Esophagus muscularis mucosa (tissue), 4 donors: ENCODE measurements around the gene MAP2K2. TPM values are rescaled to one million over a fixed set of nuclear protein-coding genes. Genes with fewer than 3 reads are reported as not detected.

Experiments used
- DNase-seq: peaks from one replicate; pipeline ENCODE4 v3.0.0-alpha.2; 2017; ENCODE audit errors: extremely low spot score
- H3K27ac ChIP-seq, 4 donors: fragments of 200-600 bp; sonication (generic); replicated peaks in 1 of 4; 1 replicate in 3 of 4; 2 replicates in 1 of 4; pipeline ENCODE4 v1.5.1; 2016 to 2019; ENCODE audit warnings: mild to moderate bottlenecking in 1 of 4
- H3K27me3 ChIP-seq, 4 donors: fragments of 200-600 bp; sonication (generic); one replicate each; pipeline versions ENCODE4 v1.5.1 to v1.6.0; 2016 to 2019
- H3K36me3 ChIP-seq, 4 donors: fragments of 200-600 bp; sonication (generic); one replicate each; pipeline ENCODE4 v1.5.1; 2016 to 2019
- H3K4me1 ChIP-seq, 4 donors: fragments of 200-600 bp; sonication (generic); one replicate each; pipeline ENCODE4 v1.5.1; 2016 to 2019
- H3K4me3 ChIP-seq, 4 donors: fragments of 200-600 bp; sonication (generic); 1 replicate in 2 of 4; 2 replicates in 2 of 4; pipeline ENCODE4 v1.5.1; 2016 to 2019; ENCODE audit warnings: mild to moderate bottlenecking in 4 of 4, moderate library complexity in 1 of 4
- H3K9me3 ChIP-seq, 4 donors: fragments of 200-600 bp; sonication (generic); 1 replicate in 3 of 4; 2 replicates in 1 of 4; pipeline ENCODE4 v1.5.1; 2016 to 2019
- EP300 ChIP-seq: sonication (generic); formaldehyde crosslinking; IDR thresholded peaks from one replicate; pipeline ENCODE4 v1.6.1; 2017; ENCODE audit warnings: antibody characterized with exemption
- POLR2A ChIP-seq: fragments of 450-650 bp; IDR thresholded peaks from one replicate; pipeline ENCODE4 v1.6.1; 2017; ENCODE audit warnings: antibody characterized with exemption, moderate library complexity, mild to moderate bottlenecking, low read depth
- POLR2AphosphoS5 ChIP-seq, 2 donors: sonication (generic); formaldehyde crosslinking; IDR thresholded peaks; one replicate each; pipeline ENCODE4 v1.6.1; 2017; ENCODE audit warnings: antibody characterized with exemption in 2 of 2
- WGBS: methylation state at CpG from one replicate; pipeline ENCODE4 v1.1.5; 2018; 5-methylcytosine and 5-hydroxymethylcytosine counted together
- intact Hi-C: fragments of 100-400 bp; cut with DNase I; formaldehyde crosslinking; loops from one replicate; pipeline ENCODE4 v1.15.1; 2023
- total RNA-seq, 4 donors: library from RNA; depleted of rRNA; stranded (reverse); fragments of >200 nt; gene quantifications; one replicate each; pipeline versions ENCODE4 v1.1.0 to v1.2.1, GENCODE V29; 2016
- TF ChIP-seq, protein P1 (sequence below), 3 experiments: fragments of 200-600 bp in 2 of 3; fragments of 450-650 bp in 1 of 3; sonication (generic) in 2 of 3; IDR thresholded peaks; one replicate each; pipeline ENCODE4 v1.5.1; 2017 to 2019; ENCODE audit warnings: antibody characterized with exemption in 3 of 3, mild to moderate bottlenecking in 2 of 3, moderate library complexity in 1 of 3

The MAP2K2 gene
- total RNA-seq = 100 to 1,000 TPM in 2 of 4 donors, 10 to 100 TPM in 2; 59.0 to 145 (median 101) TPM

DNA sequence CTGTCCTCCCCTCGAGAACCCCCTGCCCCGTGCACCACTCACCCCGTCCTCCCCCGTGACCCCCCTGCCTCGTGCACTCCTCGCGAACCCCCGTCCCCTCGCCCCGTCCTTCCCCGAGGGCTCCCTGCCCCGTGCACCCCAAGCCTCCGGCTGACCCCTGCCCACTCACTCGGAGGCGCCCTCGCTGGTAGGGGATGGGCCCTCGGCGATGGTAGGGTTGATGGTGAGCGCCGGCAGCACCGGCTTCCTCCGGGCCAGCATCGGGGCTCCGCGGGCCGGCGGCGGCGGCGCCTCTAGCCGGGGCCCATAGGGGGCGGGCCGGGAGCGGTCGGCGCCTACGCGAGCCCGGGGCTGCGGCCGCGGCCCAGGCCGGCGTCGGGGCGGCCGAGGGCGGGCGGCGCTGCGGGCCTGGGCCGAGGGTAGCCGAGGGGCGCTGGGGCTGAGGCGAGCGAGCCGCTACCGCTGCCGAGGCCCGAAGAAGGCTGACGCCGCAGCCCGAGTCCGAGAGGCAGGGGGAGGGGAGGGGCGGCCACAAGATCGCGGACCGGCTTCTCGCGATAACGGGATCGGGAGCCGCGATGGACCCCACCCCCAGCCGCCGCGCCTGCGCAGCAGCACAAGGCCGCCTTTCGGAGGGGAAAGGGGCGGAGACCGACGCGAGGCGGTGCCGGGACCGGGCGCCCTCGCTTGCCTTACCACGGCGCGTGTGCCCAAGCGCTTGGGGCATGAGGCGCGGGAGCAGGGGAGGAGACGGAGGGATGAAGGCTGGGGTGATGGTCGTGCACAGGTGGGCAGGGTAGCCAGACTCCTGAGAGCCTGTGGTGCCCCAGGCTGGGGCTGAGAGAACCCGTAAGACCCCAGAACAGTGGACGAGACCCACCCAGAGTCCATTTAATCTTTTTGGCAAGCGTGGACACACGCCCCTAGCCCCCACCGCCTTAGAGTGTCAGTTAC lies at the start of gene MAP2K2:
Gene MAP2K2 (minus strand): TSS at position 508 of the 954 bp plus-strand sequence. CDS start 247 bp downstream, at position 261.
- TF ChIP-seq EP300 (no peak), POLR2A (no peak), POLR2AphosphoS5 (IDR thresholded peaks at IDR 0.05) (peak; percentile 93 to 95)
- TF ChIP-seq, protein P1, sequence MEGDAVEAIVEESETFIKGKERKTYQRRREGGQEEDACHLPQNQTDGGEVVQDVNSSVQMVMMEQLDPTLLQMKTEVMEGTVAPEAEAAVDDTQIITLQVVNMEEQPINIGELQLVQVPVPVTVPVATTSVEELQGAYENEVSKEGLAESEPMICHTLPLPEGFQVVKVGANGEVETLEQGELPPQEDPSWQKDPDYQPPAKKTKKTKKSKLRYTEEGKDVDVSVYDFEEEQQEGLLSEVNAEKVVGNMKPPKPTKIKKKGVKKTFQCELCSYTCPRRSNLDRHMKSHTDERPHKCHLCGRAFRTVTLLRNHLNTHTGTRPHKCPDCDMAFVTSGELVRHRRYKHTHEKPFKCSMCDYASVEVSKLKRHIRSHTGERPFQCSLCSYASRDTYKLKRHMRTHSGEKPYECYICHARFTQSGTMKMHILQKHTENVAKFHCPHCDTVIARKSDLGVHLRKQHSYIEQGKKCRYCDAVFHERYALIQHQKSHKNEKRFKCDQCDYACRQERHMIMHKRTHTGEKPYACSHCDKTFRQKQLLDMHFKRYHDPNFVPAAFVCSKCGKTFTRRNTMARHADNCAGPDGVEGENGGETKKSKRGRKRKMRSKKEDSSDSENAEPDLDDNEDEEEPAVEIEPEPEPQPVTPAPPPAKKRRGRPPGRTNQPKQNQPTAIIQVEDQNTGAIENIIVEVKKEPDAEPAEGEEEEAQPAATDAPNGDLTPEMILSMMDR (IDR thresholded peaks at IDR 0.05) = peak in 2 of 3 experiments; percentile 14 to 20
- H3K9me3 ChIP-seq = no peaks in the 10 kb centered on the region
- peak; percentile 98 for DNase-seq
- peak within 1 kb of the TSS; percentile 77 to 80 (median 79) for H3K27ac ChIP-seq
- no peaks in the 10 kb centered on the region for H3K27me3 ChIP-seq
- H3K36me3 ChIP-seq = peaks cover 0 to 12% (median 7%) of the 10 kb centered on the region in 4 donors
- 2% methylated on average over 19 of the region's 102 CpGs for WGBS
- peak within 1 kb of the TSS; percentile 84 to 97 (median 86) for H3K4me3 ChIP-seq
- intact Hi-C loops = loop anchor here (5.0 kb wide), 2 partner anchors 42 to 57 kb away; partner anchors contain the start of gene ZBTB7A
- H3K4me1 ChIP-seq = peaks cover 20 to 47% (median 40%) of the 10 kb centered on the region in 4 donors

DNA sequence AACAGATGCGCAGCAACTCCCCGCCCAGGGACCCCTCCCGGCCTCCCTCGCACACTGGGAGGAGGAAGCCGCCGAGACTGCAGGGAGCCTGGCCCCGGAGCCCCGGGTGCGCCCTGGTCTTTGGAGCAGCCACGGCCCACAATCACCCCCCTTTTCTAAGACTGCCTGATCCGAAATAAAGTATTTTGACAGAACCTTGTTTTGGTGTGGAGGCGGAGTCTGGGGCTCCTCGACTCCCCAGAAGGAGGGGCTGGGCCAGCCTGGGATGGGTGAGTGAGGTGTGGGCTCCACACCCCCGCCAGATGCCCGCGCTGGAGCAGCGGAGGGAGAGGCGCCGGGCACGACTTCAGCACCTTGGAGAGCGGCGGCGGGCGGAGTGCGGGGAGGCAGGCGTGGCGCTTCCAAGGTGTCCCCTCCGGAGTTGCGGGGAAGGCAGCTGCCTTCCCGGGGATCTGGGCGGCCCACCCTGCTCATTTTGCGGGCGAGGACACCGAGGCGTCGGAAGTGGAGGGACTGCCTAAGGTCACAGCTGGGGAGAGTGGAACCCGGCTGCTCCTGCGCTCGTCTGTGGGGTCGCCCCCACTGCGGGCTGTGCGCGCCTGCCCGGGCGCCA lies 49.0 kb upstream of the MAP2K2 start:
- intact Hi-C loops = no loop called here
- H3K4me3 ChIP-seq = no peak overlapping the region
- WGBS = 2% methylated on average over 28 of the region's 45 CpGs
- DNase-seq = no peak
- H3K4me1 ChIP-seq = peaks cover 0 to 9% (median 7%) of the 10 kb centered on the region in 4 donors
- H3K27me3 ChIP-seq = peaks cover 0 to 47% (median 0%) of the 10 kb centered on the region in 4 donors
- H3K36me3 ChIP-seq = peaks cover 4 to 39% (median 34%) of the 10 kb centered on the region in 4 donors
- TF ChIP-seq POLR2A (no peak), EP300 (no peak), POLR2AphosphoS5 (IDR thresholded peaks at IDR 0.05) (no peak)
- TF ChIP-seq, protein P1 (IDR thresholded peaks at IDR 0.05) = no peak
- H3K9me3 ChIP-seq = no peaks in the 10 kb centered on the region
- H3K27ac ChIP-seq = no peak overlapping the region

DNA sequence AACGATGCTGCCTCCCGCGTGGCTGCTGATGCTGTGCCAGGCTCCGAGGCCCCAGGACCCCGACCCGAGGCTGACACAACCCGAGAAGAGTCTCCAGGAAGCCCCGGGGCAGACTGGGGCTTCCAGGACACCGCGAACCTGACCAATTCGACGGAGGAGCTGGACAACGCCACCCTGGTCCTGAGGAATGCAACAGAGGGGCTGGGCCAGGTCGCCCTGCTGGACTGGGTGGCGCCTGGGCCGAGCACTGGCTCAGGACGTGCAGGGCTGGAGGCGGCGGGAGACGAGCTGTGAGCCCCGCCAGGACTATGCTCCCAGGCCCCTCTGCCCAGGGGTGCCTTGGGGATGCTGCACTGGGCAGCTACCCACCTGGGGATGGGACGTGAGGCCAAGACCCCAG lies 47.8 kb upstream of the MAP2K2 start:
- H3K27ac ChIP-seq = no peak overlapping the region
- no peaks in the 10 kb centered on the region for H3K9me3 ChIP-seq
- H3K4me3 ChIP-seq = no peak overlapping the region
- peaks cover 4 to 26% (median 23%) of the 10 kb centered on the region in 4 donors for H3K36me3 ChIP-seq
- DNase-seq = no peak
- H3K27me3 ChIP-seq = peaks cover 0 to 60% (median 0%) of the 10 kb centered on the region in 4 donors
- H3K4me1 ChIP-seq = peaks cover 0 to 9% (median 7%) of the 10 kb centered on the region in 4 donors
- intact Hi-C loops = no loop called here
- TF ChIP-seq, protein P1 (IDR thresholded peaks at IDR 0.05) = no peak
- TF ChIP-seq POLR2A (no peak), POLR2AphosphoS5 (IDR thresholded peaks at IDR 0.05) (no peak), EP300 (no peak)
- 58% methylated on average over 20 of the region's 22 CpGs for WGBS

DNA sequence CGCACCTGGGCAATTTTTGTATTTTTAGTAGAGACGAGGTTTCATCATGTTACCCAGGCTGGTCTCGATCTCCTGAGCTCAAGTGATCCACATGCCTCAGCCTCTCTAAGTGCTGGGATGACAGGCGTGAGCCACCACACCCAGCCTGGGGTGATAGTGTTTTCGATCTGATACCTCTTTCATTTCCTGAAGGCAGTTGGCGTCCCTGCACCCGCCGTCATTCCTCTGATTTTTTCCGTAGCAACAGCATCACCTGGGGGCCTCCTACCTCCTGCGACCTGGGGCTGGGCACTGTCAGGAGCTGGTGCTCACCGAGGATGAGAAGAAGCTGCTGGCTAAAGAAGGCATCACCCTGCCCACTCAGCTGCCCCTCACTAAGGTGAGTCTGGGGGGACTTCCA lies 40.3 kb upstream of the MAP2K2 start:
- H3K27me3 ChIP-seq = peaks cover 0 to 61% (median 0%) of the 10 kb centered on the region in 4 donors
- intact Hi-C loops = no loop called here
- H3K27ac ChIP-seq = no peak overlapping the region
- H3K9me3 ChIP-seq = no peaks in the 10 kb centered on the region
- H3K36me3 ChIP-seq = no peaks in the 10 kb centered on the region
- H3K4me1 ChIP-seq = no peaks in the 10 kb centered on the region
- 55% methylated on average over 11 of the region's 11 CpGs for WGBS
- DNase-seq = no peak
- no peak overlapping the region for H3K4me3 ChIP-seq
- no peak for TF ChIP-seq POLR2AphosphoS5 (IDR thresholded peaks at IDR 0.05)
- no peak for TF ChIP-seq POLR2A
- TF ChIP-seq EP300 = no peak
- TF ChIP-seq, protein P1 (IDR thresholded peaks at IDR 0.05) = no peak
